Tracheal epithelial cell (primary cell): Measurements from ENCODE around the gene ATG4C. TPM values are rescaled to one million over a fixed set of nuclear protein-coding genes. Genes with fewer than 3 reads are reported as not detected.

Experiments
- total RNA-seq: library from RNA; depleted of rRNA; stranded (reverse); fragments of >200 nt; gene quantifications from 2 replicates; pipeline ENCODE4 v1.2.1, GENCODE V29; 2014

ATG4C gene
- total RNA-seq: 4.1 and 6.6 TPM in 2 replicates

DNA sequence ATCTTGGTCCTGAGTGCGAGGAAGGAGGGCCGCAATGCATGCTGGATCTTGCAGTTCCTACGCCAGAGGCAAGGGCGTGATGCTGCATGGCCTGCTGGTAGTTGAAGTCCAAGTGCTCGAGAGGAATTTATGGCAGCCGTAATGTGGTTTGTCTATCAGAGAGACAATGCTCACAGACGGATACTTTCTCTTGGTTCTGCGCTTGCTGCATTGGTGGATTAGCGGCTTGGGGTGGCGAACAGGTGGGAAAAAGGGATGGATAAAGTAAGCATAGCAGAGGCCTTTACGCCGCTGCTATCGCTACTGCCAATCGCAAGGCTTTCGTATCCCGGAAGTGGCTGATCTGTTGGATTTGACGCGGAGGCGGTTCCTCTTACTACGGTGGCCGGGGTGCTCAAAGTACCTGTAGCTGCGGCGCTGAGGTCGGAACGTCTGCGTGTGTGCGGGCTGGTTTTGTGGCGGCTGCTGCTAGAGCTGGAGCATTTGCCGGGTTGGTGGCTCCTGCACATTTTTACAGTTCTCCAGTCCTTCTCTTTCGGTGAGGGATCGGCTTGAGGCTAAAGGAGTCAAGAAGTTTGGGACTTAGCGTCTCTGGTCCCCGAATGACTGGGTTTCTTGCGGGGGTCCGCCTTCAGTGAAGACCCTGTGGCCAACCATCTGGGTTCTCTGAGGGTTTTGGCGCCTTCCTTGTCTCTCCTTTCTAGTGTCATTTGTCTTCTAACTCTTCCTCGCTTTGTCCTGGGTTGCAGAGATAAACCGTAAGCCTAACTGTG lies at the start of gene ATG4C:
TSS of gene ATG4C (plus strand) at position 397 of the 773 bp plus-strand sequence. CDS start 19,655 bp downstream, outside the sequence.

Other genes with a start within 250 kb of the ATG4C start
- not detected in 2 replicates for gene ANGPTL3, start 186.6 kb upstream of the ATG4C start, total RNA-seq
- gene DOCK7, start 95.7 kb upstream of the ATG4C start, total RNA-seq: 42.4 and 68.0 TPM in 2 replicates